H9 (cell line): ENCODE measurements around the gene TBX3. TPM values are rescaled to one million over a fixed set of nuclear protein-coding genes. Genes with fewer than 3 reads are reported as not detected.

Experiments
- DNase-seq: peaks from one replicate; pipeline ENCODE4 v3.0.0-alpha.2; 2017
- H2AFZ ChIP-seq: one replicate; pipeline ENCODE4 v1.6.1; 2013; ENCODE audit warnings: mild to moderate bottlenecking, low read length, control low read depth, moderate library complexity
- H2AK5ac ChIP-seq: 2 replicates; pipeline ENCODE4 v1.6.1; 2013; ENCODE audit warnings: low read length, control low read depth, mixed read lengths; ENCODE audit not compliant: insufficient read length
- H2BK120ac ChIP-seq: one replicate; pipeline ENCODE4 v1.6.1; 2013; ENCODE audit warnings: low read depth, mild to moderate bottlenecking, low read length, control low read depth, inconsistent platforms; ENCODE audit not compliant: poor library complexity, severe bottlenecking
- H2BK12ac ChIP-seq: 2 replicates; pipeline ENCODE4 v1.6.1; 2013; ENCODE audit warnings: low read length, control low read depth, mixed read lengths, low read depth; ENCODE audit not compliant: insufficient read length
- H2BK15ac ChIP-seq: 2 replicates; pipeline ENCODE4 v1.6.1; 2013; ENCODE audit warnings: low read depth, low read length, control low read depth
- H2BK20ac ChIP-seq: one replicate; pipeline ENCODE4 v1.6.1; 2013; ENCODE audit warnings: low read depth, mild to moderate bottlenecking, low read length, control low read depth, inconsistent platforms; ENCODE audit not compliant: poor library complexity, severe bottlenecking
- H2BK5ac ChIP-seq: 2 replicates; pipeline ENCODE4 v1.6.1; 2013; ENCODE audit warnings: low read length, control low read depth, mixed read lengths; ENCODE audit not compliant: insufficient read length
- H3K14ac ChIP-seq: 2 replicates; pipeline ENCODE4 v1.6.1; 2013; ENCODE audit warnings: low read length, control low read depth; ENCODE audit not compliant: insufficient read depth
- H3K18ac ChIP-seq: 2 replicates; pipeline ENCODE4 v1.6.1; 2013; ENCODE audit warnings: low read depth, mild to moderate bottlenecking, mixed read lengths, low read length, control low read depth; ENCODE audit not compliant: insufficient read length
- H3K23ac ChIP-seq: 2 replicates; pipeline ENCODE4 v1.6.1; 2013; ENCODE audit warnings: low read length, control low read depth, mixed read lengths, low read depth; ENCODE audit not compliant: insufficient read length
- H3K23me2 ChIP-seq: 2 replicates; pipeline ENCODE4 v1.6.1; 2013; ENCODE audit warnings: low read depth, mild to moderate bottlenecking, mixed read lengths, low read length, control low read depth; ENCODE audit not compliant: insufficient read length, poor library complexity, severe bottlenecking
- H3K27ac ChIP-seq: 2 replicates; pipeline ENCODE4 v1.5.1; 2013; ENCODE audit warnings: low read length, control low read depth, mixed read lengths, low read depth; ENCODE audit not compliant: insufficient read length
- H3K27me3 ChIP-seq: 2 replicates; pipeline ENCODE4 v1.6.1; 2013; ENCODE audit warnings: low read length, control low read depth, inconsistent platforms; ENCODE audit not compliant: insufficient read depth
- H3K4ac ChIP-seq: 2 replicates; pipeline ENCODE4 v1.6.1; 2013; ENCODE audit warnings: low read depth, mild to moderate bottlenecking, control low read depth, inconsistent platforms, low read length, moderate library complexity
- H3K4me1 ChIP-seq: 2 replicates; pipeline ENCODE4 v1.6.1; 2013; ENCODE audit warnings: low read length, control low read depth, inconsistent platforms; ENCODE audit not compliant: insufficient read depth
- H3K4me2 ChIP-seq: 2 replicates; pipeline ENCODE4 v1.6.1; 2013; ENCODE audit warnings: low read length, control low read depth, mixed read lengths; ENCODE audit not compliant: insufficient read length, insufficient read depth
- H3K56ac ChIP-seq: 2 replicates; pipeline ENCODE4 v1.6.1; 2013; ENCODE audit warnings: low read depth, mild to moderate bottlenecking, mixed read lengths, low read length, control low read depth; ENCODE audit not compliant: insufficient read length
- H3K79me1 ChIP-seq: 2 replicates; pipeline ENCODE4 v1.6.1; 2013; ENCODE audit warnings: low read depth, mild to moderate bottlenecking, moderate library complexity, low read length, control low read depth, inconsistent platforms; ENCODE audit not compliant: insufficient read depth, poor library complexity, severe bottlenecking
- H3K79me2 ChIP-seq: 2 replicates; pipeline ENCODE4 v1.6.1; 2013; ENCODE audit warnings: low read length, control low read depth, inconsistent platforms; ENCODE audit not compliant: insufficient read depth
- H3K9ac ChIP-seq: 2 replicates; pipeline ENCODE4 v1.6.1; 2013; ENCODE audit warnings: low read length, control low read depth, mixed read lengths; ENCODE audit not compliant: insufficient read length; ENCODE audit errors: extremely low read depth
- H3K9me3 ChIP-seq: one replicate; pipeline ENCODE4 v1.6.1; 2013; ENCODE audit warnings: low read depth, low read length, inconsistent platforms; ENCODE audit not compliant: control insufficient read depth
- H3T11ph ChIP-seq: one replicate; pipeline ENCODE4 v1.6.1; 2013; ENCODE audit warnings: mild to moderate bottlenecking, low read length, control low read depth, inconsistent platforms
- H4K20me1 ChIP-seq: one replicate; pipeline ENCODE4 v1.6.1; 2013; ENCODE audit not compliant: control insufficient read depth, insufficient read length, insufficient read depth
- H4K5ac ChIP-seq: 2 replicates; pipeline ENCODE4 v1.6.1; 2013; ENCODE audit warnings: low read depth, mild to moderate bottlenecking, mixed read lengths, low read length, control low read depth; ENCODE audit not compliant: insufficient read length
- H4K8ac ChIP-seq: replicated peaks from 2 replicates; pipeline ENCODE4 v1.6.1; 2013; ENCODE audit warnings: low read length, control low read depth, mixed read lengths, low read depth; ENCODE audit not compliant: insufficient read length
- H4K91ac ChIP-seq: 2 replicates; pipeline ENCODE4 v1.6.1; 2013; ENCODE audit warnings: low read depth, mild to moderate bottlenecking, moderate library complexity, mixed read lengths, low read length, control low read depth; ENCODE audit not compliant: insufficient read length
- H3K27ac Mint-ChIP-seq, 3 experiments: 2 replicates in 2 of 3; 3 replicates in 1 of 3; pipeline ENCODE4 v1.8.0; 2020 to 2021; ENCODE audit warnings: mixed read lengths in 3 of 3, mild to moderate bottlenecking in 1 of 3, moderate library complexity in 1 of 3
- H3K27me3 Mint-ChIP-seq: 2 replicates; pipeline ENCODE4 v1.8.0; 2021; ENCODE audit warnings: low read depth, mild to moderate bottlenecking, moderate library complexity, mixed read lengths
- H3K36me3 Mint-ChIP-seq, 3 experiments: 2 replicates in 2 of 3; 3 replicates in 1 of 3; pipeline ENCODE4 v1.8.0; 2020 to 2021; ENCODE audit warnings: low read depth in 3 of 3, mixed read lengths in 3 of 3; ENCODE audit not compliant: insufficient read depth in 1 of 3
- H3K4me1 Mint-ChIP-seq, 2 experiments: 2 replicates each; pipeline ENCODE4 v1.8.0; 2020; ENCODE audit warnings: mixed read lengths in 2 of 2
- H3K4me3 Mint-ChIP-seq, 2 experiments: 2 replicates in 1 of 2; 3 replicates in 1 of 2; pipeline ENCODE4 v1.8.0; 2020 to 2021; ENCODE audit warnings: mild to moderate bottlenecking in 2 of 2, mixed read lengths in 2 of 2, moderate library complexity in 1 of 2
- H3K9me3 Mint-ChIP-seq, 2 experiments: 2 replicates in 1 of 2; 3 replicates in 1 of 2; pipeline ENCODE4 v1.8.0; 2020; ENCODE audit warnings: mild to moderate bottlenecking in 2 of 2, mixed read lengths in 2 of 2, moderate library complexity in 1 of 2
- WGBS: extraction: QIAGEN DNeasy Blood & Tissue Kit; methylation state at CpG from one replicate; pipeline ENCODE4 v1.1.7; 2013; ENCODE audit warnings: missing lambda C conversion rate, low lambda C conversion rate, mixed read lengths; ENCODE audit not compliant: insufficient read length; ENCODE audit errors: extremely low coverage; 5-methylcytosine and 5-hydroxymethylcytosine counted together
- total RNA-seq: library from RNA; stranded (reverse); gene quantifications from 2 replicates; pipeline ENCODE4 v1.2.1, GENCODE V29; 2021
- TF ChIP-seq, protein P1 (sequence below): fragments of 200-600 bp; sonication (generic); conservative IDR thresholded peaks from 3 replicates; pipeline ENCODE4 v1.8.0; 2021; ENCODE audit warnings: antibody characterized with exemption, mild to moderate bottlenecking

The TBX3 gene
- total RNA-seq, 1 experiment from 2014 or later: 0.04 TPM

DNA sequence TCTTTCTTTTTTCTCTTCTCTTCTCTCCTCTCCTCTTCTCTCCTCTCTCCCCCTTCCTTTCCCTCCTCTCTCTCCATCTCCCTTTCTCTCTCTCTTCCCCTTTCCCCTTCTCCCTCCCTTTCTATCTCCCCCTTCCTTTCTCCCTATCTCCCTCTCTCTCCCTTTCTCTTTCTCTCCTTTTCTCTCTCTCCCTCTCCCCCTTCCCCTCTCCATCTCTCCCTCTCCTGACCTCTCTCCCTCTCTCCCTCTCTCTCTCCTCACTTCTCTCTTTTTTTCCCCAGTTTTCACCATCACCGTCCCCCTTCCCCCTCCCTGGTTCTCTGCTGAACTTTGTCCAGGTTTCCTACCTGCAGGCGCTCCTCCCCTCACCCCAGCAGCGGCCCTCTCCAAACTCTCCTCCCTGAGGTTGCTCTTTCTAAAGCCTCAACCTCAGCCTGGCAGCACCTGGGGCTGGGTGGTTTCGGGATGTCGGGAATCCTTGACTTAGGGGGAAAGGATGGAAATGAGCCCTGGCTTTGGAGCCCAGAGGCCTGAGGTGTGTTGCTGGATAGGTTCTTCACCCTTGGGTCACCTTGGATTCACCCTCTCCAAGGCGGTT lies 14.7 kb upstream of the TBX3 start:
- H4K91ac ChIP-seq: no peak overlapping the region
- no peak overlapping the region for H2BK20ac ChIP-seq
- H3K56ac ChIP-seq: no peak overlapping the region
- H3K23me2 ChIP-seq: no peaks in the 10 kb centered on the region
- peaks cover 100% of the 10 kb centered on the region for H3K27me3 Mint-ChIP-seq
- H2BK120ac ChIP-seq: no peak overlapping the region
- no peak overlapping the region for H4K8ac ChIP-seq
- no peaks in the 10 kb centered on the region for H4K20me1 ChIP-seq
- TF ChIP-seq, protein P1, sequence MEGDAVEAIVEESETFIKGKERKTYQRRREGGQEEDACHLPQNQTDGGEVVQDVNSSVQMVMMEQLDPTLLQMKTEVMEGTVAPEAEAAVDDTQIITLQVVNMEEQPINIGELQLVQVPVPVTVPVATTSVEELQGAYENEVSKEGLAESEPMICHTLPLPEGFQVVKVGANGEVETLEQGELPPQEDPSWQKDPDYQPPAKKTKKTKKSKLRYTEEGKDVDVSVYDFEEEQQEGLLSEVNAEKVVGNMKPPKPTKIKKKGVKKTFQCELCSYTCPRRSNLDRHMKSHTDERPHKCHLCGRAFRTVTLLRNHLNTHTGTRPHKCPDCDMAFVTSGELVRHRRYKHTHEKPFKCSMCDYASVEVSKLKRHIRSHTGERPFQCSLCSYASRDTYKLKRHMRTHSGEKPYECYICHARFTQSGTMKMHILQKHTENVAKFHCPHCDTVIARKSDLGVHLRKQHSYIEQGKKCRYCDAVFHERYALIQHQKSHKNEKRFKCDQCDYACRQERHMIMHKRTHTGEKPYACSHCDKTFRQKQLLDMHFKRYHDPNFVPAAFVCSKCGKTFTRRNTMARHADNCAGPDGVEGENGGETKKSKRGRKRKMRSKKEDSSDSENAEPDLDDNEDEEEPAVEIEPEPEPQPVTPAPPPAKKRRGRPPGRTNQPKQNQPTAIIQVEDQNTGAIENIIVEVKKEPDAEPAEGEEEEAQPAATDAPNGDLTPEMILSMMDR: no peak
- peaks cover 0 to 23% of the 10 kb centered on the region in 2 experiments; a peak in 2 of 5 replicates for H3K9me3 Mint-ChIP-seq
- H3K36me3 Mint-ChIP-seq: no peaks in the 10 kb centered on the region
- H3K23ac ChIP-seq: no peak overlapping the region
- no peak overlapping the region for H3K4ac ChIP-seq
- H2BK5ac ChIP-seq: no peak overlapping the region
- H3K4me3 Mint-ChIP-seq: peak overlapping the region; percentile 25 to 75
- no peak overlapping the region for H4K5ac ChIP-seq
- H3T11ph ChIP-seq: no peak overlapping the region
- H3K4me1 Mint-ChIP-seq: peaks cover 28 to 65% of the 10 kb centered on the region in 2 experiments
- H2BK15ac ChIP-seq: no peak overlapping the region
- H3K9ac ChIP-seq: no peak overlapping the region
- H3K27me3 ChIP-seq: peaks cover 97% of the 10 kb centered on the region
- no peaks in the 10 kb centered on the region for H3K79me2 ChIP-seq
- no peaks in the 10 kb centered on the region for H3K9me3 ChIP-seq
- no peaks in the 10 kb centered on the region for H3K79me1 ChIP-seq
- DNase-seq: peak; percentile 78
- no peak overlapping the region for H3K27ac ChIP-seq
- H3K27ac Mint-ChIP-seq: no peak overlapping the region
- peak overlapping the region; percentile 28 for H3K4me2 ChIP-seq
- peaks cover 6% of the 10 kb centered on the region for H3K4me1 ChIP-seq
- H2AK5ac ChIP-seq: no peak overlapping the region
- H3K18ac ChIP-seq: no peak overlapping the region
- no peak overlapping the region; the same call in 1 of the 2 replicates for H3K14ac ChIP-seq
- H2AFZ ChIP-seq: no peak overlapping the region
- H2BK12ac ChIP-seq: no peak overlapping the region
- WGBS: no CpG with 5 or more reads among the region's 6 CpGs
